Mesodermal cell (in vitro differentiated cells): ENCODE data around the gene COL15A1.

Source experiments
- H3K27ac ChIP-seq: 2 replicates; pipeline ENCODE4 v1.7.0; 2013; ENCODE audit warnings: mild to moderate bottlenecking, low read depth, low read length, moderate library complexity; ENCODE audit not compliant: severe bottlenecking
- H3K36me3 ChIP-seq: 2 replicates; pipeline ENCODE4 v1.7.1; 2013; ENCODE audit warnings: mild to moderate bottlenecking, low read length, moderate library complexity; ENCODE audit not compliant: control insufficient read depth, insufficient read depth
- H3K4me1 ChIP-seq: one replicate; pipeline ENCODE4 v1.7.1; 2013; ENCODE audit warnings: mild to moderate bottlenecking, low read length; ENCODE audit not compliant: insufficient read depth, control insufficient read depth, poor library complexity, severe bottlenecking
- H3K4me3 ChIP-seq: 2 replicates; pipeline ENCODE4 v1.7.0; 2013; ENCODE audit warnings: low read length, control low read depth, mild to moderate bottlenecking; ENCODE audit not compliant: insufficient read depth, poor library complexity, severe bottlenecking; ENCODE audit errors: extremely low read depth
- H3K9me3 ChIP-seq: 2 replicates; pipeline ENCODE4 v1.7.1; 2013; ENCODE audit warnings: mild to moderate bottlenecking, low read length, moderate library complexity; ENCODE audit not compliant: control insufficient read depth
- WGBS, 2 experiments: methylation state at CpG; one replicate each; pipeline ENCODE4 v1.1.5; 2013; ENCODE audit warnings: missing lambda C conversion rate in 2 of 2; ENCODE audit not compliant: insufficient coverage in 2 of 2; 5-methylcytosine and 5-hydroxymethylcytosine counted together

COL15A1 gene

GRCh38 chr9:99101812-99102211 is 158.1 kb downstream of the COL15A1 start:
- Histone ChIP-seq H3K27ac (no peak overlapping the region), H3K36me3 (no peaks in the 10 kb centered on the region), H3K4me3 (no peak overlapping the region), H3K9me3 (no peaks in the 10 kb centered on the region), H3K4me1 (peaks cover 18% of the 10 kb centered on the region)
- WGBS, 2 experiments, result 100% methylated on average over 1 of the region's 2 CpGs; no CpG with 5 or more reads in 1 of the 2 experiments

- no peak overlapping the region for H3K4me3 ChIP-seq
- peaks cover 33% of the 10 kb centered on the region for H3K4me1 ChIP-seq
- no peaks in the 10 kb centered on the region for H3K9me3 ChIP-seq
- 70 to 74% methylated on average over 3 to 6 of the region's 11 CpGs for WGBS, 2 experiments
- no peaks in the 10 kb centered on the region for H3K36me3 ChIP-seq
- no peak overlapping the region for H3K27ac ChIP-seq
Observed at GRCh38 chr9:99103054-99103895, 159.6 kb downstream of the COL15A1 start.

- WGBS, 2 experiments, result 37 to 50% methylated on average over 7 to 11 of the region's 14 CpGs
- H3K4me3 ChIP-seq, result peak overlapping the region; percentile 33
Observed at GRCh38 chr9:99103901-99104458, 160.3 kb downstream of the COL15A1 start.

GRCh38 chr9:99104459-99105151 is 160.9 kb downstream of the COL15A1 start, which contains the start of gene TGFBR1:
TGFBR1 (plus strand) TSS chr9:99105113; CDS start chr9:99105206, 93 bp downstream.
- peaks cover 5% of the 10 kb centered on the region for H3K36me3 ChIP-seq
- H3K9me3 ChIP-seq, result no peaks in the 10 kb centered on the region
- H3K27ac ChIP-seq, result peak within 1 kb of the TSS; percentile 77
- H3K4me1 ChIP-seq, result peaks cover 33% of the 10 kb centered on the region
- peak within 1 kb of the TSS; percentile 84 for H3K4me3 ChIP-seq
- WGBS, 2 experiments, result 0 to 1% methylated on average over 18 to 45 of the region's 60 CpGs

More at GRCh38 chr9:99103901-99104458, 160.3 kb downstream of the COL15A1 start:
- Histone ChIP-seq H3K36me3 (no peaks in the 10 kb centered on the region), H3K4me1 (peaks cover 33% of the 10 kb centered on the region), H3K9me3 (no peaks in the 10 kb centered on the region), H3K27ac (peak overlapping the region; percentile 60)

- Histone ChIP-seq H3K4me1 (peaks cover 33% of the 10 kb centered on the region), H3K4me3 (peak overlapping the region; percentile 84), H3K36me3 (peaks cover 10% of the 10 kb centered on the region), H3K27ac (peak overlapping the region; percentile 77), H3K9me3 (no peaks in the 10 kb centered on the region)
- 0 to 1% methylated on average over 51 to 65 of the region's 118 CpGs for WGBS, 2 experiments
Observed at GRCh38 chr9:99105152-99106043, 161.7 kb downstream of the COL15A1 start.

GRCh38 chr9:99106044-99106375 is 162.3 kb downstream of the COL15A1 start:
- Histone ChIP-seq H3K36me3 (peaks cover 14% of the 10 kb centered on the region), H3K27ac (peak overlapping the region; percentile 77)
- WGBS, 2 experiments, result 0 to 6% methylated on average over 7 to 9 of the region's 9 CpGs

GRCh38 chr9:99107421-99107820 is 163.7 kb downstream of the COL15A1 start:
- Histone ChIP-seq H3K4me1 (peaks cover 36% of the 10 kb centered on the region), H3K4me3 (peak overlapping the region; percentile 6), H3K36me3 (peaks cover 20% of the 10 kb centered on the region), H3K9me3 (no peaks in the 10 kb centered on the region), H3K27ac (no peak overlapping the region)
- WGBS, 2 experiments, result 58 to 87% methylated on average over 3 of the region's 3 CpGs

More at GRCh38 chr9:99106044-99106375, 162.3 kb downstream of the COL15A1 start:
- Histone ChIP-seq H3K4me3 (peak overlapping the region; percentile 84), H3K4me1 (peaks cover 33% of the 10 kb centered on the region), H3K9me3 (no peaks in the 10 kb centered on the region)

- no peaks in the 10 kb centered on the region for H3K9me3 ChIP-seq
- H3K4me3 ChIP-seq, result no peak overlapping the region
- H3K4me1 ChIP-seq, result peaks cover 43% of the 10 kb centered on the region
- WGBS, 2 experiments, result no CpG with 5 or more reads among the region's 2 CpGs
- H3K27ac ChIP-seq, result no peak overlapping the region
- peaks cover 20% of the 10 kb centered on the region for H3K36me3 ChIP-seq
Observed at GRCh38 chr9:99108131-99108530, 164.4 kb downstream of the COL15A1 start.

GRCh38 chr9:99109522-99109921 is 165.8 kb downstream of the COL15A1 start:
- peaks cover 20% of the 10 kb centered on the region for H3K36me3 ChIP-seq
- 84 to 100% methylated on average over 3 of the region's 3 CpGs for WGBS, 2 experiments
- H3K27ac ChIP-seq, result no peak overlapping the region

More at GRCh38 chr9:99109522-99109921, 165.8 kb downstream of the COL15A1 start:
- no peaks in the 10 kb centered on the region for H3K9me3 ChIP-seq
- H3K4me3 ChIP-seq, result no peak overlapping the region
- peaks cover 43% of the 10 kb centered on the region for H3K4me1 ChIP-seq
